Measurements from ENCODE around the gene SMC4.

SMC4 gene

DNA sequence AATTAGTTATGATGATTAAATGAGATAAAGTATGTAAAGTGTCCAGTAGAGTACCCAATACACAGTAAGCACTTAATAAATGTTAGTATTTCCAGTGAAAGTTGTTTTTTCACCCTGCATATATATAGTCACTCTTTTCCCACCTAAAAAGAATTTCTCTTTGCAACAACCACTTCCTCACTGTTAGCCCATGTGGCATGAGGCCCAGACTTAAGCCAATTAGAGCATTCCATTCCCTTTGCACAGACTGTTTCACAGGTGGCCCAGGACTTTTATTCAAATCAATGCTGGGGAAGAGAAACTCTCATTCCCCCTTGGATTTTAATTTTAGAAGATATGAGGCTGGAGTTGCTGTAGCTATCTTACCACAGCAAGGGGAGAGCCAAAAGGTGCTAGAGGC is 4.2 kb upstream of the SMC4 start:
- H3K4me1 ChIP-seq (ENCODE audit: control insufficient read depth, insufficient read depth, low read length, poor library complexity, severe bottlenecking) = no peaks in the 10 kb centered on the region
- H3K36me3 ChIP-seq (ENCODE audit: control insufficient read depth, insufficient read depth, low read length) = no peaks in the 10 kb centered on the region
- no peak overlapping the region for H3K4me3 ChIP-seq (ENCODE audit: extremely low read depth, insufficient read depth, low read length, poor library complexity, severe bottlenecking)
- H3K27ac ChIP-seq (ENCODE audit: low read depth, low read length, severe bottlenecking) = no peak overlapping the region
- H3K9me3 ChIP-seq (ENCODE audit: control insufficient read depth, low read length) = no peaks in the 10 kb centered on the region

DNA sequence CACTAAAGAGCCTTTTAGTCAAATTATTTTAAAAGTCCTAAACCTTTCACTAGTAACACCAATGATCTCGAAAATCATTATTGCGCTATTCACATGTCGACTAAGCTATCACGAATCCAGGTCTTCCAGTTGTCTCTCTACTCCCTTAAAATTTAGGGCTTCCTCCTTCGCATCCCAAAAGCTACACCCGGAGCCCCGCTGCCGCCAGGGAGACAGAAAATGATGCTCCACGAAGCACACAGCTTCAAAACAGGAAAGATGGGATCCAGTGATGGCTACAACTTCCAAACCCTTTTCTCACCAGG is 678 bp upstream of the SMC4 start:
- Histone ChIP-seq H3K9me3 (ENCODE audit: control insufficient read depth, low read length) (no peaks in the 10 kb centered on the region), H3K4me3 (ENCODE audit: extremely low read depth, insufficient read depth, low read length, poor library complexity, severe bottlenecking) (peak overlapping the region; percentile 98), H3K36me3 (ENCODE audit: control insufficient read depth, insufficient read depth, low read length) (peaks cover 6% of the 10 kb centered on the region), H3K4me1 (ENCODE audit: control insufficient read depth, insufficient read depth, low read length, poor library complexity, severe bottlenecking) (no peaks in the 10 kb centered on the region), H3K27ac (ENCODE audit: low read depth, low read length, severe bottlenecking) (no peak overlapping the region)
- WGBS, 2 experiments (ENCODE audit: insufficient coverage in 2 of 2) = 0 to 1% methylated on average over 9 of the region's 9 CpGs

- WGBS, 2 experiments (ENCODE audit: insufficient coverage in 2 of 2) = 0 to 1% methylated on average over 43 to 47 of the region's 49 CpGs
- peak overlapping the region; percentile 92 for H3K27ac ChIP-seq (ENCODE audit: low read depth, low read length, severe bottlenecking)
- no peaks in the 10 kb centered on the region for H3K4me1 ChIP-seq (ENCODE audit: control insufficient read depth, insufficient read depth, low read length, poor library complexity, severe bottlenecking)
- peaks cover 15% of the 10 kb centered on the region for H3K36me3 ChIP-seq (ENCODE audit: control insufficient read depth, insufficient read depth, low read length)
- no peaks in the 10 kb centered on the region for H3K9me3 ChIP-seq (ENCODE audit: control insufficient read depth, low read length)
- H3K4me3 ChIP-seq (ENCODE audit: extremely low read depth, insufficient read depth, low read length, poor library complexity, severe bottlenecking) = peak overlapping the region; percentile 98
Observed at GRCh38 chr3:160400030-160400701, 716 bp downstream of the SMC4 start.

GRCh38 chr3:160400702-160401150 is 1.3 kb downstream of the SMC4 start:
- Histone ChIP-seq H3K4me1 (ENCODE audit: control insufficient read depth, insufficient read depth, low read length, poor library complexity, severe bottlenecking) (no peaks in the 10 kb centered on the region), H3K27ac (ENCODE audit: low read depth, low read length, severe bottlenecking) (peak overlapping the region; percentile 92), H3K4me3 (ENCODE audit: extremely low read depth, insufficient read depth, low read length, poor library complexity, severe bottlenecking) (peak overlapping the region; percentile 98), H3K36me3 (ENCODE audit: control insufficient read depth, insufficient read depth, low read length) (peaks cover 16% of the 10 kb centered on the region), H3K9me3 (ENCODE audit: control insufficient read depth, low read length) (no peaks in the 10 kb centered on the region)
- 0% methylated on average over 30 to 43 of the region's 51 CpGs for WGBS, 2 experiments (ENCODE audit: insufficient coverage in 2 of 2)

- H3K27ac ChIP-seq (ENCODE audit: low read depth, low read length, severe bottlenecking) = no peak overlapping the region
- H3K4me1 ChIP-seq (ENCODE audit: control insufficient read depth, insufficient read depth, low read length, poor library complexity, severe bottlenecking) = no peaks in the 10 kb centered on the region
- H3K36me3 ChIP-seq (ENCODE audit: control insufficient read depth, insufficient read depth, low read length) = peaks cover 16% of the 10 kb centered on the region
- H3K4me3 ChIP-seq (ENCODE audit: extremely low read depth, insufficient read depth, low read length, poor library complexity, severe bottlenecking) = peak overlapping the region; percentile 98
- H3K9me3 ChIP-seq (ENCODE audit: control insufficient read depth, low read length) = no peaks in the 10 kb centered on the region
- WGBS, 2 experiments (ENCODE audit: insufficient coverage in 2 of 2) = 5% methylated on average over 6 to 8 of the region's 16 CpGs
Observed at GRCh38 chr3:160401291-160402095, 2.0 kb downstream of the SMC4 start.

- Histone ChIP-seq H3K27ac (ENCODE audit: low read depth, low read length, severe bottlenecking) (no peak overlapping the region), H3K4me3 (ENCODE audit: extremely low read depth, insufficient read depth, low read length, poor library complexity, severe bottlenecking) (peak overlapping the region; percentile 98), H3K36me3 (ENCODE audit: control insufficient read depth, insufficient read depth, low read length) (peaks cover 23% of the 10 kb centered on the region), H3K9me3 (ENCODE audit: control insufficient read depth, low read length) (no peaks in the 10 kb centered on the region), H3K4me1 (ENCODE audit: control insufficient read depth, insufficient read depth, low read length, poor library complexity, severe bottlenecking) (no peaks in the 10 kb centered on the region)
- WGBS, 2 experiments (ENCODE audit: insufficient coverage in 2 of 2) = 55% methylated on average over 5 of the region's 11 CpGs; no CpG with 5 or more reads in 1 of the 2 experiments
Observed at GRCh38 chr3:160402221-160403027, 3.0 kb downstream of the SMC4 start.

DNA sequence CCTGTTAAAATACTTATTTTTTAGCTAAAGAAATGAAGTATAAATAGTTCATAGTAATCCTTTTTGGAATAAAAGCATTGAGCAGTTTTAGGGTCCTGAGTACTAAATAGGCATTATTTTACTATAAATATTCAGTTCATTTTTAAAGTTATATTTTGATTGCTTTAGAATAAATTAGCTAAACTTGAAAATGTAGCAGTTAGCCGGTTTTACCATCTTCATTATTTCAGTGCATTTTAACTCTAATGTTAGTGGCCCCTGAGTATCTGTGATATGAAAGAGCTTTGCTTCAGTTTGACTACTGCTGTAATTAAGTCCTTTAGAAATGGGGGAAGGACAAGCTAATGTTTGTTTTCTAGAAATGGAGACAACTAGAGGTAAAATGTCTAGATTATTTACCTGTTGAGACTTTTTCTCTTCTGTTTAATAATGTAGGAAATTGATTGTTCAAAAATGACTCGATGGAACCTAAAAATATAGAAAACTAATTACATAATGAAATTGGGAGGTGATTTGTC is 3.6 kb downstream of the SMC4 start:
- WGBS, 2 experiments (ENCODE audit: insufficient coverage in 2 of 2) = no CpG with 5 or more reads among the region's 2 CpGs
- Histone ChIP-seq H3K36me3 (ENCODE audit: control insufficient read depth, insufficient read depth, low read length) (peaks cover 27% of the 10 kb centered on the region), H3K9me3 (ENCODE audit: control insufficient read depth, low read length) (no peaks in the 10 kb centered on the region), H3K27ac (ENCODE audit: low read depth, low read length, severe bottlenecking) (no peak overlapping the region), H3K4me1 (ENCODE audit: control insufficient read depth, insufficient read depth, low read length, poor library complexity, severe bottlenecking) (no peaks in the 10 kb centered on the region), H3K4me3 (ENCODE audit: extremely low read depth, insufficient read depth, low read length, poor library complexity, severe bottlenecking) (peak overlapping the region; percentile 98)

DNA sequence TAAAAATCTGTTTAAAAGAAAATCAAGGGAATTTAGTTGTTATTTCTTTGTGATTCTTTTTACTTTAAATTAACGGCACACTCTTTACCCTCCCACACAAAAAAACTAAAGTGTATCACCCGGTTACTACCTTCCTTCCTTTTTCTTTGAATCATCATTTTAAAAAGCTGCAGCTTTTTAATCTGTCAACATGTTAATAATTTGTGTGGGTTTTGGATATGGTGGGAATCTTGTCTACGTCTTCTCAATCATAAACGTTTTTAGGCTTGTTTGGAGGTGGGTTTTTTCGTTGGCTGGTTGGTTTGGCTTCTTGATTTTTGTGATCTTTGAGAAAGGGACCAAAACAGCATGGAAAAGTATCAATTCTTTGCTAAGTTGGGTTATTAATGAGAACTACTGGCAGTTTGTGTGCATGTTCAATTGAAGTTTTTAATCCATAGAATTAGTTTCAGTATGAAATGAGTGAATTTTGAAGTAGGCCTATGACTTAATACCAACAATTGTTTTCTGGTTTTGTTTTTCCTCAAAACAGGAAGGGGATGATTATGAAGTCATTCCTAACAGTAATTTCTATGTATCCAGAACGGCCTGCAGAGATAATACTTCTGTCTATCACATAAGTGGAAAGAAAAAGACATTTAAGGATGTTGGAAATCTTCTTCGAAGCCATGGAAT is 4.5 kb downstream of the SMC4 start:
- Histone ChIP-seq H3K27ac (ENCODE audit: low read depth, low read length, severe bottlenecking) (peak overlapping the region; percentile 43), H3K4me1 (ENCODE audit: control insufficient read depth, insufficient read depth, low read length, poor library complexity, severe bottlenecking) (no peaks in the 10 kb centered on the region), H3K9me3 (ENCODE audit: control insufficient read depth, low read length) (no peaks in the 10 kb centered on the region), H3K4me3 (ENCODE audit: extremely low read depth, insufficient read depth, low read length, poor library complexity, severe bottlenecking) (no peak overlapping the region), H3K36me3 (ENCODE audit: control insufficient read depth, insufficient read depth, low read length) (peaks cover 35% of the 10 kb centered on the region)
- WGBS, 2 experiments (ENCODE audit: insufficient coverage in 2 of 2) = 70 to 75% methylated on average over 3 of the region's 7 CpGs

GRCh38 chr3:160409812-160410610 is 10.6 kb downstream of the SMC4 start:
- Histone ChIP-seq H3K4me1 (ENCODE audit: control insufficient read depth, insufficient read depth, low read length, poor library complexity, severe bottlenecking) (no peaks in the 10 kb centered on the region), H3K27ac (ENCODE audit: low read depth, low read length, severe bottlenecking) (no peak overlapping the region), H3K36me3 (ENCODE audit: control insufficient read depth, insufficient read depth, low read length) (peaks cover 58% of the 10 kb centered on the region), H3K9me3 (ENCODE audit: control insufficient read depth, low read length) (no peaks in the 10 kb centered on the region), H3K4me3 (ENCODE audit: extremely low read depth, insufficient read depth, low read length, poor library complexity, severe bottlenecking) (no peak overlapping the region)
- 97 to 98% methylated on average over 6 to 7 of the region's 10 CpGs for WGBS, 2 experiments (ENCODE audit: insufficient coverage in 2 of 2)

- H3K4me1 ChIP-seq (ENCODE audit: control insufficient read depth, insufficient read depth, low read length, poor library complexity, severe bottlenecking) = no peaks in the 10 kb centered on the region
- H3K9me3 ChIP-seq (ENCODE audit: control insufficient read depth, low read length) = no peaks in the 10 kb centered on the region
- no CpG with 5 or more reads among the region's 1 CpG for WGBS, 2 experiments (ENCODE audit: insufficient coverage in 2 of 2)
- H3K36me3 ChIP-seq (ENCODE audit: control insufficient read depth, insufficient read depth, low read length) = peaks cover 69% of the 10 kb centered on the region
- H3K4me3 ChIP-seq (ENCODE audit: extremely low read depth, insufficient read depth, low read length, poor library complexity, severe bottlenecking) = no peak overlapping the region
- H3K27ac ChIP-seq (ENCODE audit: low read depth, low read length, severe bottlenecking) = no peak overlapping the region
Observed at GRCh38 chr3:160412477-160412876, 13.0 kb downstream of the SMC4 start.

Data from mesodermal cell (in vitro differentiated cells).